NB4 (cell line): Measurements from ENCODE around the gene TMEM92.

Experiments used
- DNase-seq: peaks from one replicate; pipeline ENCODE4 v3.0.0; 2010; ENCODE audit warnings: low read depth
- H3K4me3 ChIP-seq: one replicate; pipeline ENCODE4 v1.5.1; 2011; ENCODE audit warnings: mild to moderate bottlenecking, low read depth, low read length, moderate library complexity
- CTCF ChIP-seq: IDR thresholded peaks from one replicate; pipeline ENCODE4 v1.5.1; 2012; ENCODE audit warnings: low read depth, low read length
- MAX ChIP-seq: IDR thresholded peaks from 2 replicates; pipeline ENCODE4 v1.6.1; 2011; ENCODE audit warnings: low read depth, low read length
- MYC ChIP-seq: IDR thresholded peaks from 2 replicates; pipeline ENCODE4 v1.6.1; 2011; ENCODE audit warnings: low read depth, low read length
- POLR2A ChIP-seq: IDR thresholded peaks from 2 replicates; pipeline ENCODE4 v1.6.1; 2011; ENCODE audit warnings: mild to moderate bottlenecking; ENCODE audit not compliant: insufficient read length; ENCODE audit errors: extremely low read depth

Gene TMEM92

GRCh38 chr17:50260501-50260911, 13.8 kb upstream of the TMEM92 start:
- TF ChIP-seq MAX (no peak), CTCF (no peak), MYC (no peak), POLR2A (no peak)
- H3K4me3 ChIP-seq, result no peak overlapping the region
- DNase-seq, result no peak

- TF ChIP-seq CTCF (no peak), POLR2A (no peak), MAX (no peak), MYC (no peak)
- DNase-seq, result no peak
- no peak overlapping the region for H3K4me3 ChIP-seq
These were observed 13.0 kb upstream of the TMEM92 start for GRCh38 chr17:50261051-50261915.

GRCh38 chr17:50262001-50262794, 12.1 kb upstream of the TMEM92 start:
- no peak overlapping the region for H3K4me3 ChIP-seq
- TF ChIP-seq CTCF, result no peak
- no peak for TF ChIP-seq MAX
- TF ChIP-seq POLR2A, result no peak
- TF ChIP-seq MYC, result no peak
- no peak for DNase-seq

GRCh38 chr17:50263331-50264262, 10.7 kb upstream of the TMEM92 start:
- no peak overlapping the region for H3K4me3 ChIP-seq
- TF ChIP-seq MAX, result no peak
- TF ChIP-seq CTCF, result no peak
- TF ChIP-seq POLR2A, result no peak
- no peak for TF ChIP-seq MYC
- no peak for DNase-seq

GRCh38 chr17:50264263-50265113, 9.8 kb upstream of the TMEM92 start:
- no peak for DNase-seq
- TF ChIP-seq MAX, result no peak
- H3K4me3 ChIP-seq, result no peak overlapping the region
